HEK293 (cell line): ENCODE measurements around the gene FGF23.

Source experiments
- ATF2 ChIP-seq: fragments of 450-650 bp; formaldehyde crosslinking; IDR thresholded peaks from 2 replicates; pipeline ENCODE4 v1.5.1; 2016; ENCODE audit warnings: missing biosample characterization, missing genetic modification characterization, low read depth
- BCL11A ChIP-seq: fragments of 450-650 bp; formaldehyde crosslinking; IDR thresholded peaks from 2 replicates; pipeline ENCODE4 v1.5.1; 2016; ENCODE audit warnings: low read depth, missing biosample characterization, missing genetic modification characterization
- CTCF ChIP-seq: fragments of 450-650 bp; formaldehyde crosslinking; IDR thresholded peaks from 2 replicates; pipeline ENCODE4 v1.5.1; 2016; ENCODE audit warnings: missing biosample characterization, missing genetic modification characterization
- TCF7L2 ChIP-seq: IDR thresholded peaks from 2 replicates; pipeline ENCODE4 v1.6.1; 2011; ENCODE audit warnings: low read depth, mild to moderate bottlenecking, inconsistent platforms, low read length, moderate library complexity, borderline replicate concordance
- ZBTB44 ChIP-seq: fragments of 450-650 bp; IDR thresholded peaks from 2 replicates; pipeline ENCODE4 v1.5.1; 2018; ENCODE audit warnings: missing biosample characterization, mild to moderate bottlenecking, missing genetic modification characterization
- ZBTB8A ChIP-seq: fragments of 450-650 bp; formaldehyde crosslinking; IDR thresholded peaks from 2 replicates; pipeline ENCODE4 v1.5.1; 2016; ENCODE audit warnings: missing biosample characterization, missing genetic modification characterization
- ZFP41 ChIP-seq: fragments of 450-650 bp; formaldehyde crosslinking; IDR thresholded peaks from 2 replicates; pipeline ENCODE4 v1.5.1; 2016; ENCODE audit warnings: missing biosample characterization, missing genetic modification characterization, borderline replicate concordance
- ZNF138 ChIP-seq: fragments of 450-650 bp; formaldehyde crosslinking; IDR thresholded peaks from 2 replicates; pipeline ENCODE4 v1.5.1; 2016; ENCODE audit warnings: missing biosample characterization, missing genetic modification characterization, borderline replicate concordance
- ZNF146 ChIP-seq: fragments of 450-650 bp; formaldehyde crosslinking; IDR thresholded peaks from 2 replicates; pipeline ENCODE4 v1.5.1; 2016; ENCODE audit warnings: missing biosample characterization, missing genetic modification characterization
- ZNF280D ChIP-seq: fragments of 450-650 bp; formaldehyde crosslinking; IDR thresholded peaks from 2 replicates; pipeline ENCODE4 v1.5.1; 2016; ENCODE audit warnings: missing biosample characterization, missing genetic modification characterization
- ZNF433 ChIP-seq: fragments of 450-650 bp; formaldehyde crosslinking; IDR thresholded peaks from 2 replicates; pipeline ENCODE4 v1.5.1; 2016; ENCODE audit warnings: missing biosample characterization, missing genetic modification characterization, low read depth
- ZNF530 ChIP-seq: fragments of 450-650 bp; formaldehyde crosslinking; IDR thresholded peaks from 2 replicates; pipeline ENCODE4 v1.5.1; 2016; ENCODE audit warnings: low read depth, missing biosample characterization, missing genetic modification characterization
- ZNF596 ChIP-seq: fragments of 450-650 bp; IDR thresholded peaks from 2 replicates; pipeline ENCODE4 v1.5.0; 2018; ENCODE audit warnings: missing biosample characterization, mild to moderate bottlenecking, missing genetic modification characterization, moderate library complexity
- TF ChIP-seq, protein P1 (sequence below): fragments of 450-650 bp; formaldehyde crosslinking; IDR thresholded peaks from 2 replicates; pipeline ENCODE4 v1.5.1; 2016; ENCODE audit warnings: missing biosample characterization, missing genetic modification characterization

DNA sequence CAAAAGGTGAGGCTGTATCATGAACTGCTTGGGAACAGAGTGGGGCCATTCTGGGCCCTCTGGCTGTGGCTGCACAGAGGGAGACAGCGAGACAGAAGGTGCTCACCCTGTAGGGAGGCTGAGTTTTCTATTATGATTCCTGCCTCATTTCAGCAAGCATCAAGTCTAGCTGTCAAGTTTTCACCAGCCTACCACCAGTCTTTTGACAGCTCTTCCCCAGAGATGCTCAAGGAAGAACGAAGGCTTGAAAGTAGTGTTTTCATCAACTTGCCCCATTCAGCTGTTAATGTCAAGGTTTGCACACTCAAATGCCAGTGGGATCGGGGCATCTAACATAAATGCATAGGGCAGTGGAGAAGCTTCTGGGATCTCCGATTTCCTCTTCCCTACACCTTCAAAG lies 10.0 kb downstream of the FGF23 start:
- TF ChIP-seq, protein P1, sequence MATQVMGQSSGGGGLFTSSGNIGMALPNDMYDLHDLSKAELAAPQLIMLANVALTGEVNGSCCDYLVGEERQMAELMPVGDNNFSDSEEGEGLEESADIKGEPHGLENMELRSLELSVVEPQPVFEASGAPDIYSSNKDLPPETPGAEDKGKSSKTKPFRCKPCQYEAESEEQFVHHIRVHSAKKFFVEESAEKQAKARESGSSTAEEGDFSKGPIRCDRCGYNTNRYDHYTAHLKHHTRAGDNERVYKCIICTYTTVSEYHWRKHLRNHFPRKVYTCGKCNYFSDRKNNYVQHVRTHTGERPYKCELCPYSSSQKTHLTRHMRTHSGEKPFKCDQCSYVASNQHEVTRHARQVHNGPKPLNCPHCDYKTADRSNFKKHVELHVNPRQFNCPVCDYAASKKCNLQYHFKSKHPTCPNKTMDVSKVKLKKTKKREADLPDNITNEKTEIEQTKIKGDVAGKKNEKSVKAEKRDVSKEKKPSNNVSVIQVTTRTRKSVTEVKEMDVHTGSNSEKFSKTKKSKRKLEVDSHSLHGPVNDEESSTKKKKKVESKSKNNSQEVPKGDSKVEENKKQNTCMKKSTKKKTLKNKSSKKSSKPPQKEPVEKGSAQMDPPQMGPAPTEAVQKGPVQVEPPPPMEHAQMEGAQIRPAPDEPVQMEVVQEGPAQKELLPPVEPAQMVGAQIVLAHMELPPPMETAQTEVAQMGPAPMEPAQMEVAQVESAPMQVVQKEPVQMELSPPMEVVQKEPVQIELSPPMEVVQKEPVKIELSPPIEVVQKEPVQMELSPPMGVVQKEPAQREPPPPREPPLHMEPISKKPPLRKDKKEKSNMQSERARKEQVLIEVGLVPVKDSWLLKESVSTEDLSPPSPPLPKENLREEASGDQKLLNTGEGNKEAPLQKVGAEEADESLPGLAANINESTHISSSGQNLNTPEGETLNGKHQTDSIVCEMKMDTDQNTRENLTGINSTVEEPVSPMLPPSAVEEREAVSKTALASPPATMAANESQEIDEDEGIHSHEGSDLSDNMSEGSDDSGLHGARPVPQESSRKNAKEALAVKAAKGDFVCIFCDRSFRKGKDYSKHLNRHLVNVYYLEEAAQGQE (tag by site-specific recombination) = no peak
- TF ChIP-seq ZNF280D (tag by site-specific recombination) (no peak), CTCF (tag by site-specific recombination) (no peak), ZBTB44 (tag by site-specific recombination) (no peak), ZNF433 (tag by site-specific recombination) (no peak), ZBTB8A (no peak), ZFP41 (tag by site-specific recombination) (no peak), BCL11A (no peak), ZNF530 (tag by site-specific recombination) (no peak), ZNF596 (tag by site-specific recombination) (no peak), TCF7L2 (no peak), ZNF138 (tag by site-specific recombination) (no peak), ATF2 (tag by site-specific recombination) (no peak), ZNF146 (no peak)
